GM23338 (cell line): ENCODE results near the gene SLC7A4. TPM values are rescaled to one million over a fixed set of nuclear protein-coding genes. Genes with fewer than 3 reads are reported as not detected.

ENCODE experiments used
- ATAC-seq: fragments of 200-7000 bp; cut with Tn5 transposase; 3 replicates; pipeline ENCODE4 v1.9.1; 2020
- DNase-seq: peaks from one replicate; pipeline ENCODE4 v3.0.0-alpha.2; 2015; ENCODE audit warnings: low spot score
- H2AFZ ChIP-seq: fragments of 200-600 bp; sonication (generic); 2 replicates; pipeline ENCODE4 v1.8.0; 2016; ENCODE audit warnings: antibody characterized with exemption, mild to moderate bottlenecking, moderate library complexity
- H3F3A ChIP-seq: fragments of 200-600 bp; sonication (generic); replicated peaks from 2 replicates; pipeline ENCODE4 v1.8.0; 2017; ENCODE audit warnings: antibody characterized with exemption, mixed run types, low read depth
- H3K27ac ChIP-seq: fragments of 200-600 bp; sonication (generic); 2 replicates; pipeline ENCODE4 v1.6.1; 2016; ENCODE audit warnings: low read depth
- H3K27me3 ChIP-seq: fragments of 200-600 bp; sonication (generic); 2 replicates; pipeline ENCODE4 v1.8.0; 2016; ENCODE audit warnings: mild to moderate bottlenecking, mixed run types, moderate library complexity; ENCODE audit not compliant: insufficient read depth
- H3K36me3 ChIP-seq: fragments of 200-600 bp; sonication (generic); 2 replicates; pipeline ENCODE4 v1.8.0; 2016; ENCODE audit warnings: mild to moderate bottlenecking; ENCODE audit not compliant: insufficient read depth
- H3K4me1 ChIP-seq: fragments of 200-600 bp; sonication (generic); 2 replicates; pipeline ENCODE4 v1.8.0; 2016; ENCODE audit warnings: mild to moderate bottlenecking, moderate library complexity; ENCODE audit not compliant: insufficient read depth
- H3K4me2 ChIP-seq: fragments of 200-600 bp; sonication (generic); 2 replicates; pipeline ENCODE4 v1.7.1; 2017; ENCODE audit warnings: mixed run types
- H3K4me3 ChIP-seq: fragments of 200-600 bp; sonication (generic); 2 replicates; pipeline ENCODE4 v1.6.1; 2016; ENCODE audit warnings: mixed run types
- H3K79me2 ChIP-seq: fragments of 200-600 bp; sonication (generic); replicated peaks from 2 replicates; pipeline ENCODE4 v1.8.0; 2017; ENCODE audit warnings: mild to moderate bottlenecking; ENCODE audit not compliant: insufficient read depth
- H3K9me2 ChIP-seq: fragments of 200-600 bp; sonication (generic); 2 replicates; pipeline ENCODE4 v1.8.0; 2017; ENCODE audit not compliant: insufficient read depth
- H4K20me1 ChIP-seq: fragments of 200-600 bp; sonication (generic); replicated peaks from 2 replicates; pipeline ENCODE4 v1.8.0; 2017; ENCODE audit warnings: mild to moderate bottlenecking; ENCODE audit not compliant: insufficient read depth
- H3K27ac Mint-ChIP-seq: 2 replicates; pipeline ENCODE4 v1.8.0; 2020; ENCODE audit warnings: inconsistent platforms, mild to moderate bottlenecking, moderate library complexity, mixed read lengths
- H3K27me3 Mint-ChIP-seq: 3 replicates; pipeline ENCODE4 v1.8.0; 2022; ENCODE audit warnings: low read depth, mild to moderate bottlenecking, moderate library complexity, mixed read lengths, inconsistent platforms; ENCODE audit not compliant: insufficient read depth, poor library complexity
- H3K36me3 Mint-ChIP-seq: 3 replicates; pipeline ENCODE4 v1.8.0; 2021; ENCODE audit warnings: low read depth, mild to moderate bottlenecking, inconsistent platforms, moderate library complexity, mixed read lengths
- H3K4me1 Mint-ChIP-seq: 3 replicates; pipeline ENCODE4 v1.8.0; 2020; ENCODE audit warnings: mild to moderate bottlenecking, inconsistent platforms, mixed read lengths
- H3K4me3 Mint-ChIP-seq: 3 replicates; pipeline ENCODE4 v1.8.0; 2021; ENCODE audit warnings: moderate library complexity, mild to moderate bottlenecking, inconsistent platforms, mixed read lengths
- H3K9me3 Mint-ChIP-seq: 3 replicates; pipeline ENCODE4 v1.8.0; 2020; ENCODE audit warnings: moderate library complexity, mild to moderate bottlenecking, inconsistent platforms, mixed read lengths
- CTCF ChIP-seq, 2 experiments: fragments of 200-600 bp in 1 of 2; sonication (generic) in 1 of 2; conservative IDR thresholded peaks; 2 replicates each; pipeline versions ENCODE4 v1.5.1 to v1.6.1; 2016 to 2017; ENCODE audit warnings: antibody characterized with exemption in 2 of 2, low read depth in 2 of 2, mild to moderate bottlenecking in 2 of 2, moderate library complexity in 1 of 2
- ETS1 ChIP-seq: IDR thresholded peaks from 2 replicates; pipeline ENCODE4 v1.6.1; 2016; ENCODE audit warnings: antibody characterized with exemption
- JUNB ChIP-seq: IDR thresholded peaks from one replicate; pipeline ENCODE4 v1.6.1; 2016; ENCODE audit warnings: antibody characterized with exemption; ENCODE audit not compliant: unreplicated experiment
- POLR2AphosphoS5 ChIP-seq: IDR thresholded peaks from 2 replicates; pipeline ENCODE4 v1.6.1; 2016; ENCODE audit warnings: antibody characterized with exemption, low read depth
- REST ChIP-seq: IDR thresholded peaks from one replicate; pipeline ENCODE4 v1.6.1; 2018; ENCODE audit warnings: antibody characterized with exemption; ENCODE audit not compliant: unreplicated experiment
- ZNF114 ChIP-seq: fragments of 250-450 bp; sonication (Bioruptor Pico); IDR thresholded peaks from 2 replicates; pipeline ENCODE4 v1.5.0; 2020; ENCODE audit warnings: mild to moderate bottlenecking, moderate library complexity
- ZNF462 ChIP-seq: fragments of 250-450 bp; sonication (Bioruptor Pico); IDR thresholded peaks from 2 replicates; pipeline ENCODE4 v1.5.0; 2020; ENCODE audit warnings: mild to moderate bottlenecking, moderate library complexity
- polyA plus RNA-seq: library from polyadenylated mRNA; unstranded; fragments of >200 nt; fragmentation: Nextera tagmentation; extraction: Ambion mirVana; gene quantifications from 2 replicates; pipeline ENCODE4 v1.2.1, GENCODE V29; 2016
- total RNA-seq: library from RNA; depleted of rRNA; stranded (reverse); fragments of >200 nt; shearing (Covaris generic); gene quantifications from 2 replicates; pipeline ENCODE4 v1.2.3, GENCODE V29; 2014

SLC7A4 gene
- total and polyA plus RNA-seq, 2 experiments from 2014 or later: 0.07 to 0.44 TPM

GRCh38 chr22:21012446-21013407, 19.6 kb downstream of the SLC7A4 start:
- no peaks in the 10 kb centered on the region for H3K36me3 ChIP-seq
- peaks cover 43% of the 10 kb centered on the region for H3K4me1 Mint-ChIP-seq
- H3F3A ChIP-seq: no peaks in the 10 kb centered on the region
- H3K4me3 Mint-ChIP-seq: peak overlapping the region; percentile 87
- peaks cover 25% of the 10 kb centered on the region for H3K27me3 Mint-ChIP-seq
- no peak overlapping the region for H3K27ac Mint-ChIP-seq
- H3K4me2 ChIP-seq: peak overlapping the region; percentile 91; the same call in 1 of the 2 replicates
- H3K79me2 ChIP-seq: no peaks in the 10 kb centered on the region
- H3K36me3 Mint-ChIP-seq: no peaks in the 10 kb centered on the region
- no peak for TF ChIP-seq CTCF (conservative IDR thresholded peaks at IDR 0.05; ENCODE audit: low read depth in 2 of 2)
- TF ChIP-seq ZNF462 (CRISPR knock-in tag): no peak
- no peak for TF ChIP-seq JUNB
- TF ChIP-seq POLR2AphosphoS5: no peak
- no peak for TF ChIP-seq REST
- no peak for TF ChIP-seq ETS1
- no peak for TF ChIP-seq ZNF114
- H3K4me1 ChIP-seq: peaks cover 18% of the 10 kb centered on the region
- no peaks in the 10 kb centered on the region for H3K9me3 Mint-ChIP-seq
- no peak overlapping the region for H2AFZ ChIP-seq
- ATAC-seq (no peak), DNase-seq (no peak)
- H4K20me1 ChIP-seq: no peaks in the 10 kb centered on the region
- no peaks in the 10 kb centered on the region for H3K27me3 ChIP-seq
- no peak overlapping the region for H3K27ac ChIP-seq
- H3K9me2 ChIP-seq: no peaks in the 10 kb centered on the region
- no peak overlapping the region for H3K4me3 ChIP-seq
